Measurements from ENCODE around the gene EXOSC10. TPM values are rescaled to one million over a fixed set of nuclear protein-coding genes. Genes with fewer than 3 reads are reported as not detected.

EXOSC10 gene
- polyA plus RNA-seq, 1 experiment, result 65.9 TPM

GRCh38 chr1:11062965-11063401 is 36.7 kb downstream of the EXOSC10 start:
- POLR2A ChIA-PET, result interaction anchor here (0.7 kb wide), 1 partner anchor 84 kb away, joined by 5 read pairs; no protein-coding TSS in a partner anchor
- Histone ChIP-seq H3K9me3 (ENCODE audit: control insufficient read depth, insufficient read depth, low read length) (no peaks in the 10 kb centered on the region; the same call in 1 of the 2 replicates), H3K4me3 (ENCODE audit: low read depth, low read length) (no peak overlapping the region), H3K27me3 (ENCODE audit: control insufficient read depth, insufficient read depth, low read length) (no peaks in the 10 kb centered on the region), H3K27ac (ENCODE audit: low read depth, low read length) (no peak overlapping the region)
- DNase-seq (ENCODE audit: low read depth, low spot score), result no peak
- TF ChIP-seq CTCF (IDR thresholded peaks at IDR 0.05; ENCODE audit: low read depth, low read length), result no peak
- CTCF ChIA-PET, result interaction anchor here (1.0 to 5.6 kb wide), 2 partner anchors 26 to 36 kb away, joined by 3 to 75 read pairs; no protein-coding TSS in a partner anchor

DNA sequence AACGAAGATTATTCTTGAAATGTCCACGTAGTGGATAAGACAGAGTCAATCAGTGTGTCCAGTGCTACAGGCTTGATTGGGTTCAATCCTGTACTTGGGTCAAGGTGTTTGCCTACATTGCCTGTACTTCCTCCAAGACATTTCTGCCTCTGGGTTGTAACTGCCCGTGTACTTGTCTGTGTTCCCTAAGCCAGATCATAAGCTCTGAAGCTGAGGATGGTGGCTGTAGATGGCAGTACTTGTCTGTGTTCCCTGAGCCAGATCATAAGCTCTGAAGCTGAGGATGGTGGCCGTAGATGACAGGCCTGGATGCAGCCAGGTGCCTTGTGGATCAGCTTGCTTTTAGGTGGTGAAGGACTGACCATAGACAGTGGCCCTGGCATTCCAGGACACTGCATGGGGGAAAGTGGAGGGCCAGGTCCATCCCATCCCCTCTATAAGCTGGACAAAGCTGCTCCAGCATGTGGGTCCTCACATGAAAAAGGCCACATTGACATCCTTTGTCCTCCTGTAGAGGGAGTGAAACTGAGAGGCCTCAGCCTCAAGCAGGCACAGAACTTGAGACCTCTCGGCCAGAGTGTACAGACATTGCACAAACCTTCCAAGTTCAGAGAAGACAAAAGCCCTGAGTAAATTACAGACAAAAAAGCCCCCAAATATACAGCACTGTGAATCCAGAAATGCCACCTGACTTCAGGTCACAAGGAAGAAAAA is 37.9 kb downstream of the EXOSC10 start:
- H3K27ac ChIP-seq (ENCODE audit: low read depth, low read length), result peak overlapping the region; percentile 2
- ChIA-PET CTCF (interaction anchor here (1.3 to 5.6 kb wide), 2 partner anchors 8 to 25 kb away, joined by 5 to 75 read pairs; no protein-coding TSS in a partner anchor), POLR2A (no interaction called here)
- no peaks in the 10 kb centered on the region; the same call in 1 of the 2 replicates for H3K9me3 ChIP-seq (ENCODE audit: control insufficient read depth, insufficient read depth, low read length)
- no peak overlapping the region for H3K4me3 ChIP-seq (ENCODE audit: low read depth, low read length)
- H3K27me3 ChIP-seq (ENCODE audit: control insufficient read depth, insufficient read depth, low read length), result no peaks in the 10 kb centered on the region
- TF ChIP-seq CTCF (IDR thresholded peaks at IDR 0.05; ENCODE audit: low read depth, low read length), result no peak
- no peak for DNase-seq (ENCODE audit: low read depth, low spot score)

DNA sequence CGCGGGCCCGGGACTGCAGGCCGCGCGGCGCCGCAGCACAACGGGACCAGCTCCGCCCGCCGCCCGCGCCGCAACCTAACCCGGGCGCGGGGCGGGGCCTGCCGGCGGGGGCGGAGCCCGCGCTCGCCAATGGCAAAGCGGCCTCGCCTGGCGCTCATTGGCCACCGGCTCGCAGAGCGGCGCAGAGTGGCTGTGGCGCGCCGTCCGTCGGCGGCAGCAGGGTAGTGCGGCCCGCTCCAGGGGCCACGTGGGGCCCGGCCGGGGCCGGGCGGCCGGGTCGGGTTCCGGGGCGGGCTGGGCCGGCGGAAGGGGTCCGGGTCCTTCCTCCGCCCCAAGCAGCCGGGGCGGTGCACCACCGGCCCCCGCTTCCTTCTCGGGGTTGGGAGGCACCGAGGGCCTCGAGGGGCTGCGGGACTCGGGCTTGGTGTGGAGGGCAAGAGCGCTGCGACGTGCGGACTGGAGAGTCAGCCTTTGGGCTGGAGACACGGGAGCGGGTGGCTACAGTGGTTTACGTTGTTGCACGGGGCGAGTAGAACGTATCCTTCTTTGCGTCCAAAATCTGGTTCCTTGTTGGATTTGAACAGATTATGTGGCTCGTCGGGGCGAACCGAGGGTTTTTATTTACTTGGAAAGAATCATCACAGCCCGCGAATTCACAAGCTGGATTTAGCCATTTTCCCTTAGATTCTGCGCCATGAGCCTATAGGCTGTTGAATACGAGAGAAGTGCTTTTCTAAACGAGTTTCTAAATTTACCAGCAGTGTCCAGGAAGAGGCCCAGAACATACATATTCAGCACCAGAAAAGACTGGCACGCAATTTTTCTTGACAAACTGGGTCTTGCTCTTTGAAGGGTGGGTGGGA is 39.5 kb downstream of the EXOSC10 start, which contains the start of gene SRM:
TSS of gene SRM (minus strand) at position 51 of the 863 bp plus-strand sequence. CDS start 75 bp downstream, outside the sequence.
- Histone ChIP-seq H3K27ac (ENCODE audit: low read depth, low read length) (peak within 1 kb of the TSS; percentile 61), H3K9me3 (ENCODE audit: control insufficient read depth, insufficient read depth, low read length) (no peaks in the 10 kb centered on the region; the same call in 1 of the 2 replicates), H3K27me3 (ENCODE audit: control insufficient read depth, insufficient read depth, low read length) (no peaks in the 10 kb centered on the region), H3K4me3 (ENCODE audit: low read depth, low read length) (peak within 1 kb of the TSS; percentile 92)
- DNase-seq (ENCODE audit: low read depth, low spot score), result peak; percentile 67
- CTCF ChIA-PET, result interaction anchor here (0.6 to 5.6 kb wide), 4 partner anchors 10 to 552 kb away, joined by 3 to 75 read pairs (median 6); no protein-coding TSS in a partner anchor
- TF ChIP-seq CTCF (IDR thresholded peaks at IDR 0.05; ENCODE audit: low read depth, low read length), result peak; percentile 30
- POLR2A ChIA-PET, result interaction anchor here (0.6 to 1.0 kb wide), 2 partner anchors 23 to 29 kb away, joined by 6 read pairs; no protein-coding TSS in a partner anchor

- POLR2A ChIA-PET, result interaction anchor here (0.6 to 1.0 kb wide), 2 partner anchors 22 to 28 kb away, joined by 6 read pairs; no protein-coding TSS in a partner anchor
These were observed 40.3 kb downstream of the EXOSC10 start for GRCh38 chr1:11059155-11059967.

More at GRCh38 chr1:11059155-11059967, 40.3 kb downstream of the EXOSC10 start:
- no peak for DNase-seq (ENCODE audit: low read depth, low spot score)
- Histone ChIP-seq H3K27me3 (ENCODE audit: control insufficient read depth, insufficient read depth, low read length) (no peaks in the 10 kb centered on the region), H3K9me3 (ENCODE audit: control insufficient read depth, insufficient read depth, low read length) (no peaks in the 10 kb centered on the region; the same call in 1 of the 2 replicates), H3K27ac (ENCODE audit: low read depth, low read length) (no peak overlapping the region), H3K4me3 (ENCODE audit: low read depth, low read length) (peak overlapping the region; percentile 92)
- CTCF ChIA-PET, result interaction anchor here (0.6 to 5.6 kb wide), 2 partner anchors 22 to 552 kb away, joined by 3 to 75 read pairs; no protein-coding TSS in a partner anchor
- TF ChIP-seq CTCF (IDR thresholded peaks at IDR 0.05; ENCODE audit: low read depth, low read length), result 0 out of 2 replicates have a peak, but pooled peaks have one; percentile 3
